PFSK-1 (cell line): ENCODE results near the gene SHISA2.

Source experiments
- FOXP2 ChIP-seq: optimal IDR thresholded peaks from 2 replicates; pipeline ENCODE3; 2011; ENCODE audit warnings: borderline replicate concordance, control low read depth, inconsistent platforms; ENCODE audit not compliant: insufficient read depth; ENCODE audit errors: extremely low read length, extremely low read depth
- POLR2AphosphoS5 ChIP-seq: IDR thresholded peaks from 2 replicates; pipeline ENCODE4 v1.6.1; 2012; ENCODE audit warnings: low read depth, mild to moderate bottlenecking, control low read depth, low read length, moderate library complexity
- REST ChIP-seq, 2 experiments: IDR thresholded peaks; 2 replicates each; pipeline versions ENCODE4 v1.6.1 to v1.8.0; 2011 to 2012; ENCODE audit warnings: low read depth in 2 of 2, low read length in 2 of 2, control low read depth in 1 of 2, inconsistent platforms in 1 of 2, mild to moderate bottlenecking in 1 of 2, moderate library complexity in 1 of 2; ENCODE audit not compliant: insufficient read depth in 1 of 2
- SIN3A ChIP-seq: IDR thresholded peaks from 2 replicates; pipeline ENCODE4 v1.6.1; 2012; ENCODE audit warnings: mild to moderate bottlenecking, low read length, moderate library complexity, borderline replicate concordance; ENCODE audit not compliant: insufficient read depth
- TAF1 ChIP-seq: IDR thresholded peaks from 2 replicates; pipeline ENCODE4 v1.6.1; 2012; ENCODE audit warnings: low read length, control low read depth, borderline replicate concordance; ENCODE audit not compliant: insufficient read depth

The SHISA2 gene

GRCh38 chr13:26029581-26030136, 22.2 kb downstream of the SHISA2 start:
- no peak for TF ChIP-seq SIN3A
- TF ChIP-seq FOXP2 = no peak
- no peak for TF ChIP-seq REST (IDR thresholded peaks at IDR 0.05; ENCODE audit: insufficient read depth in 1 of 2, low read depth in 2 of 2, low read length in 2 of 2)
- TF ChIP-seq POLR2AphosphoS5 = no peak
- no peak for TF ChIP-seq TAF1

GRCh38 chr13:26026211-26026610, 25.6 kb downstream of the SHISA2 start:
- TF ChIP-seq FOXP2 = no peak
- TF ChIP-seq TAF1 = no peak
- no peak for TF ChIP-seq REST (IDR thresholded peaks at IDR 0.05; ENCODE audit: insufficient read depth in 1 of 2, low read depth in 2 of 2, low read length in 2 of 2)
- no peak for TF ChIP-seq POLR2AphosphoS5
- TF ChIP-seq SIN3A = no peak

GRCh38 chr13:26025771-26026170, 26.0 kb downstream of the SHISA2 start:
- TF ChIP-seq REST (IDR thresholded peaks at IDR 0.05; ENCODE audit: insufficient read depth in 1 of 2, low read depth in 2 of 2, low read length in 2 of 2) (no peak), SIN3A (no peak), TAF1 (no peak), POLR2AphosphoS5 (no peak), FOXP2 (no peak)

GRCh38 chr13:26025196-26025595, 26.6 kb downstream of the SHISA2 start:
- TF ChIP-seq SIN3A = no peak
- no peak for TF ChIP-seq POLR2AphosphoS5
- no peak for TF ChIP-seq FOXP2
- TF ChIP-seq REST (IDR thresholded peaks at IDR 0.05; ENCODE audit: insufficient read depth in 1 of 2, low read depth in 2 of 2, low read length in 2 of 2) = no peak
- no peak for TF ChIP-seq TAF1

GRCh38 chr13:26024558-26024957, 27.3 kb downstream of the SHISA2 start:
- TF ChIP-seq SIN3A (no peak), REST (IDR thresholded peaks at IDR 0.05; ENCODE audit: insufficient read depth in 1 of 2, low read depth in 2 of 2, low read length in 2 of 2) (no peak), TAF1 (no peak), POLR2AphosphoS5 (no peak), FOXP2 (no peak)
